Stimulated activated CD4-positive, alpha-beta T cell treated with anti-CD3 and anti-CD28 coated beads, Interleukin-2, amount 100 ng/mL, for 24 hours (primary cell): ENCODE measurements around the gene SLAIN1.

Source experiments
- DNase-seq, 2 donors: peaks; one replicate each; pipeline ENCODE4 v3.0.0-alpha.2; 2020

The SLAIN1 gene

DNA sequence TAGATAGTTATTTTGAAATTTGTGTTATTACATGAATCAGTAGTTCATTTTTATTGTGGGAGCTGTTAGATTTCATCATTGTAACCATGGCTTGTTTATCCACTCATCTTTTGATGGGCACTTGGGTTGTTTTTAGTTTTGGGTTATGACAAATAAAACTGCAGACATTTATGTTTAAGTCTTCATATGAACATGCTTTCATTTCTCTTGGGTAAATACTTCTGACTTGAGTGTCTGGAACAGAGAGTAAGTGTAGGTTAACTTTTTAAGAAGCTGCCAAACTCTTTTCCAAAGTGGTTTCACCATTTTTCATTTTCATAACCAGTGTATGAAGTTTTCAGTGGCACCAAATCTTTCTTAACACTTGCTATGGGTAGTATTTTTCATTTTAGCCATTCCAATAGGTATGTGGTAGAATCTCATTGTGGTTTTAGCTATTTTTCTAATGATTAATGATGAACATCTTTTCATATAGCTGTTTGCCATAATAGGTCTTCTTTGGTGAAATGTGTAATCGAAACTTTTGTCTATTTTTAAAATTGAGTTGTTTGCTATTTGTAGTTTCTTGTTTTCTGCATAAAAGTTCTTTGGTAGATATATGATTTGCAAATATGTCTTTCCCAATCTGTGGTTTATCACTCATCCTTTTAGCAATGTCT lies 17.9 kb downstream of the SLAIN1 start:
- DNase-seq = no peak

DNA sequence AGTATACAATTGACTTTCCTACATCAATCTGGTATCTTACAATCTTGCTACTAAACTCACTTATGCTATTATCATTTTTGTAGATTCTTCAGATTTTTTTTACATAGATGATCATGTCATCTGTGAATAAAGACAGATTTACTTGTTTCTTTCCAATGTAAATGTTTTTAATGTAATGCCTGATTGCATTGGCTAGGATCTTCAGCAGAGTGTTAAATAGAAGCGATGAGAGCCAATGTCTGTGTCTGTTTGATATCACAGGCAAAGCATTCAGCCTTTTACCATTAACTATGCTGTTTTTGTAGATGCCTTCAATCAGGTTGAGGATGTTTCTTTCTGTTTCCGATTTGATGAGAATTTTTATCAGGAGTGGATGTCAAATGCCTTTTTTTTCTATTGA lies 19.2 kb downstream of the SLAIN1 start:
- DNase-seq = no peak

DNA sequence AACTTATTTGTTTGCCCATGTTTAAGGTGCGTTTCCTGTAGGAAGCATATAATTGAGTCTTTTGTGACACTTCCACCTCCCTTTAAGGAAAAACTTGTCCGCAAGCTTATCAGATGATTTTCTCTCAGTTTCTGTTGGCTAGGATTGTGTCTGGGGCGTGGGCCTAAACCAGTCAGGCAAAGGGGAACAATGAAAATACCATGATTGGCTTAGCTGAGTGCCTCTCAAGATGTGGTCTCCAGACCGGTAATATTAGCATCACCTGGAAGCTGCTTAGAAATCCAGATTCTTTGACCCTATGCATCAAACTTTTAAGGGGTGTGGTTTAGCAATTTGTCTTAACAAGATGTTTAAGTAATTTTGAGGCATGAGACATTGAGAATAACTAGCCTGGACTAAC lies 20.0 kb downstream of the SLAIN1 start:
- DNase-seq = no peak

DNA sequence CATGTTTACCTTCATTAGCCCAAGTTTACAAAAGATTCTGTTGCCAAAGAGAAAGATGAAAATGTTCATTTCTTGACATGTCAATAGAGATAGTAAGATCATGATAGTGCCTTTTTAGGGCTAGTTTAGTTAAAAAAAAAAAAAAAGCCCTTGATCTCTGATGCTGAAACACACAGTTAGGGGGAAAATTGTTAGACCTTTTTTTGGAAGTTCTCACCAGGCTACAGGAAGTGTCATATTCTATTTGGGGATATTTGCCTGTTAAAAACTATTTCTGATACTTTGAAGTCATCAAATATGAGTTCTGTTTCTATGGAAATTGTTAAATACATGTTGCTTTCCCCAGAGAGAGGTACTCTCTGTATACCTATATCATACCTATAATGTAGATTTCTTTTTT lies 21.6 kb downstream of the SLAIN1 start:
- no peak for DNase-seq

DNA sequence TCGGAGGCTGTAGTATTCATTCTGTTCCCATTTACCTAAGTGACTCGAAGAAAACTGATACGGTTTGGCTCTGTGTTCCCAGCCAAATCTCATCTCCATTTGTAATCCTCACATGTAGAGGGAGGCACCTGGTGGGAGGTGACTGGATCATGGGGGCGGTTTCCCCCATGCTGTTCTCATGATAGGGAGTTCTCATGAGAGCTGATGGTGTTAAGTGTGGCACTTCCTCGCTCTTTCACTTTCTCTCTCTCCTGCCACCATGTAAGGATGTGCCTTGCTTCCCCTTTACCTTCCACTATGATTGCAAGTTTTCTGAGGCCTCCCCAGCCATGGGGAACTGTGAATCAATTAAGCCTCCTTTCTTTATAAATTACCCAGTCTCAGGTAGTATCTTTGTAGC lies 23.5 kb downstream of the SLAIN1 start:
- no peak for DNase-seq

DNA sequence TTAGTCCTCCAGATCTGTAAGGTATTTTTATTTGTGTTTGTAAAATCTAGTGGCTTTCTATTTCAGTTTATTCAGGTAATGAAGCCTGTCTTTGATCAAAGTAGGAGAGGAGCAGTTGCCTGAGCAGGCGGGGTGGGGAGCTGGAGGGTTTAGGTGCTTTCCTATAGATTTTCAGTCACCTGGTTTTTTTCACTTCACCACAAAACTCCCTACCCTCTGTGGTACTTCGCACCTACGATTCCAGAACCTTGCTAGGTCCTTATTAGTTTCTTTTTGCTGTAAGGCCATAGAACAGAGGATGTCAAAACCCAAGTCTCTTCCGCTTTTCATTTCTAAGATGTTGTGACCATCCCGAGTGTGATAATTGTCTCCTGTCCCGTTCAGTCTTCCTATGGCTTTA lies 26.6 kb downstream of the SLAIN1 start:
- DNase-seq = no peak

DNA sequence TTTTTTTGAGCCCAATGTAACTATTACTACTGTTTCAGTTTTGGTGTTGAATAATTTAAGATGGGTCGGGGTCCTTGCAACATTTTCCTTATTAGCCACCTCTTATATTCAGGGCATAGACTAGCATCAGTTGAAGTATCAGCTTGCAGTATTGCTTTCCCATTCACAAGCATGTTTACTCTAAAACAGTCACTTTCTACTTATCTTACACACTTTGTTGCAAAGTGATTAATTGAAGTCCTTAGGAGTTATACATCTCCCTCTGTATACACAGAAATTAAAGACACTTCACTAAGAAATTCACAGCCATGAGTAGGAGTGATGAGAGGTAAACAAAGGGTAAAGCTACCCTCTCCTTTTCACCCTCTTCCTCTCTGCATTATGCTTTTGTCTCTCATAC lies 27.6 kb downstream of the SLAIN1 start:
- no peak for DNase-seq

DNA sequence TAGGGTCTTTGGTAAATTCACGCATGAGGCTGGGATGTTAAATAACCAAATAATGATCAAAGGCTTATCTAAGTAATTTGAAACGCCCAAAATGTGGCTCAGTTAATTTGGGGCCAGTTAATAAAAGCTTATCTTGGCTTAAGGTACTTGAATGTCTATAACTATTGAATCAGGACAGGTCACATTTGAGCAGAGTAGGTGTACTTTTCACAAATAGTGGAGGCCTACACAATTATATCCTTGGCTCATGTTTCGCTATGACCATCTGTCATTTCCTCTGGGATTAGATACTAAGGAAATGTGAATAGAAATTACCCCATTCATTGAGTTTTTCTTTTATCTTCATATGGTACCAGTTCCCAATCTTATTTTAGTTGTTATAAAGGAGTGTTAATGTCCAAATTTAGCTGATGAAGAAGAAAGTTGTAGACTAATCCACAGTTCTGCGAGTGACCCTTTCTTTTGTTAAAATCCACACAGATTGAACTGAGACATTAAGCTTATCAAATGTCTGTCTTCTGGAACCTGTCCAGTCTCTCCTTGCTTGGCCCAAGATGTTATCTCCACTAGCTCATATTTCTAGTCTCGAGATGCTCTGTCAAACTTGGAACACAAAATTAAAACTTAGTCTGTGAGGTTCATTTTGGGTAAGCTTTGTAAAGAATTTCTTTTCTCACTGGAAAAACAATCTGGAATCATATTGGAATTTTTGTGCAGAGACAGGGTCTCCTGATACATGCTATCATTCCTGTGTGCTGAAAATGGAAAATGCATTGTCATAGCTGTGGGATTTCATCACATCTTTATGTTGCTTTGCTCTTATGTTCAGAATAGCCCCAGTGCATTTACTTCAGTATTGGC lies 31.0 kb downstream of the SLAIN1 start:
- DNase-seq = no peak

DNA sequence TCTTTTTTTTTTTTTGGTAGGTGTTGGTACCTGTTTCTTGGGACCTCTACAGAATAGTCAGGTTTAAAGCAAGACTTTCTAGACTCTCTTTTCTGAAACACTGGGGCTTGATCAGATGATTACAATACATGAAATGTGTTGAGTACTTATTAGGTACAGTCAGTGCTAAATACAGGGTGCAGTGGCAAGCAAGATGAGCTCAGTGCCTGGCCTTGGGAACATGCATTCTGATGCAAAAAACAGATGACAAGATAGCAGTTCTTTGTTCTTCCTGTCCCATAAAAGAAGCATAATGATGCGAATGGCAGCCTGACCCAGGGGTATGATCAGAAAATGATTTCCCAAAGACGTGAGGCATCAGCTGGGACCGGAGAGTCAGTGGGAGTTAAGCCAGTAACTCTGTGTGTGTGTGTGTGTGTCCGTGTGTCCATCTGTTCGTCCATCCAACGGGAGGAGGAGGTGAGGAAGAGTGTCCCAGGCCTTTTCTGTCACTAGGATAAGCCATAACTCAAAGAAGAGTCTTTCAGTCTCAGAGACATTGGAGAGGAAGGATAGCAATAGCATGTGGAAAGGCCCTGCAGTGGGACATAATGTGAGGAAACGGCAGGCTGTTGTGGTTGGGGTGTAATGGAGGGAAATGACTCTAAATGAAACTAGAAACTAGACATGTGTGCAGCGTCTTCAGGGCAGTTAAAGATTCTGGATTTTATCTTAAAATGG lies 32.2 kb downstream of the SLAIN1 start:
- DNase-seq = peak; percentile 33 to 34

DNA sequence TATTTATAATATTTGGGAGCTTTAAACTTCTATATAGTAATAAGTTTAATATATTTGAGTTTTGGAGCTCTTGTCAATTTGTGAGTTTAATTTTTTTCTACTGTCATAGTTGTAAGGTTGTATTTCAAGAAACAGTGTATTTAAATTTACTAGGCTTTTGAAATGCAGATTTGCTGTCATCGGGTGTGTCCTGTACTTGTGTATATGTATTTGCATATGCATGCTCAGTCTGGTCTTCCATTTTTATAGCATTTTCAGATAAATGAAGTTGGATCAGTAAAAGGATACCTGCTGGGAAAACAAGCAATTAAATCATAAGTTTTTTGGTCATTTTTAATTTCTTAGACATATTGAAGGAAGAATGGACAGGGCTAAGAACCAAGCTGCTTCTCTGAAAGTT lies 33.1 kb downstream of the SLAIN1 start:
- no peak for DNase-seq

DNA sequence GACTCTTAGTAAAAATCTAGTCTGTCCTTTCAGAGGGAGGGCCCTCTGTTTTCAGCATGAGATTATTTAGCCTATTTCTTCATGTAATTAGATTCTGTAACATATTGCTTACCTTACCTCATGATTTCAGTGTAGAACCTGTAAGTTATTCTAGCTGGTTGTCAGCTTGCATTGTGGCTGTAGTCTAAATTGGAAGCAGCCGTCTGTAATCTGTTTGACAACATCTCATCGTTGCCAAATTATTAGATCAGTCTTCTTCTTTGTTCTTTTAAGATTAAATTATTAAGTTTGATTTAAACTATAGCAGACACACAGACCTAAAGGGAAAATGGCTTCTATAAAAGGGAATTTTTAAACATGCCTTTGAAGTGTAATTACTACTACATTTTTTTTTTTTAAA lies 34.8 kb downstream of the SLAIN1 start:
- DNase-seq = no peak

DNA sequence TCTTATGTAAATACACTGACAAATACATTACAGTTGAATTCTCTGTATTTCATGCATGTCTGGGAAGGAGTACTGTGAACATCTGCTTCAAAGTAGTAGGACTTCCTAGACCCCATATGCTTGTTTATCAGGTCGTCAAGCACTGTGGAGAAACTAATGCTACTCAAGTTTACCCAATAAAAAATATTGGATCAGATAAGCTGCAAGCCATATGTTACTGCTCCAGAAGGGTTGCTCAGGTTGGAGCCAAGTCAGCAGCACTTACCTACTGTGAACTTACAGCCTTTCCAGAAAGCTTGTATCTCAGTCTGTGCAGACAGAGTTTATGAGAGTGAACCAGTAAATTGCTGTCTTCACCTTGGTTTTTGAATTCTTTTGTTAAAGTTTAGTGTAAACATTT lies 36.2 kb downstream of the SLAIN1 start:
- DNase-seq = no peak

DNA sequence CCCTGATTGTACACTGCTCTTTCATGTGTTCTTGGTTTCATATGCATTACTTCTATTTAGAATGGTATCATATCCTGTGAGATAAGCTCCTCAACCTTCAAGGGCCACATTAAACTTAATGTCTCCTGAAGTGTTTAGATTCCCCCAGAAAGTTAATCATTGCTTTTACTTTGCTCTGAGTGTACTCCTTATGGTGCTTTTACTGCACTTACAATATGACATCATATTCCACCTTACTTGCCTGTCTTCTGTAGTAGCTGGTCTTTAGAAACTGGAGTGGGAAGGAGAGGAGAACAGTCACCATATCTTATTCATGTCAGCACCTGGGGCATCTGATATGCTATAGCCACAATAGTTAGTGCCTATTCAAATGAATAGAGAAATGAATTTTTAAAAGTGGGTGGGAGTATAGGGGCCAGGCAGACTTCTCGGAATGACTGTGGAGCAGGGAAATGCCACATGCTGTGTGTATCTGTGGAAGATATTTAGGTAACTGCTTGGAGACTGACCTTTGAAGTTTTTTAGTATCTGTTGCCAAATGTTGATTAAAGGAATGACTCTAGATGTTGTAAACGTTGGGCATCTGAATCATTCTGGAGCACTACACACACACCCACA lies 40.2 kb downstream of the SLAIN1 start:
- DNase-seq = peak in 1 of 2 donors; percentile 27

DNA sequence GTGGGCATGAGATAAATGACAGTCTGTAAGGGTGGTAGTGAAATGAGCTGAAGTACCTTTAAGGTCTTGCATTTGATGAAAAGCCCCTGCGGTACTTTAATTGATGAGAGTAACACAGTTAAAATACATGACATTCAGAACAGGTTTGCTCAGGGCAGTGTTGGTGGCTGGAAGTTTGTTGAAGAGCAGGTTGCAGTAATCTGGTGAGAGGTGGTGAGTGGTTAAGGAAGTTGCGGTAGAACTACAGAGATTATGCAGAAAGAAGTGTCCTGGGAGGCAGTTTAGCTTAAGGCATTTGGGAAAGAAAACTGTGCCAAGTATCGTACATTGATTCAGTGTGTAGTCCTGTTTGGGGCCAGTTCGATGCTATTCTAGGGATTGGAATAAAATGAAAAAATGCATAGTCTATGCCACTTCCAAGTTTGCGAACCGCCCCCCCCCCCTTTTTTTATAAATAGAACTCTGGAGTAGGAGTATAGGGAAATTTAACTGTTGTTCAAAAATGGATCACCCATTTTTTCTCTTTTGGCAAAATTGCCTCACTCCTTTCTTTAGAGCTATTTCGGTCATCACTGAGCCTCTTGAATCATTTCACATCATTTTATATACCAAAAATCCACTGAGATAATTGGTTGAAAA lies 42.7 kb downstream of the SLAIN1 start:
- no peak for DNase-seq

DNA sequence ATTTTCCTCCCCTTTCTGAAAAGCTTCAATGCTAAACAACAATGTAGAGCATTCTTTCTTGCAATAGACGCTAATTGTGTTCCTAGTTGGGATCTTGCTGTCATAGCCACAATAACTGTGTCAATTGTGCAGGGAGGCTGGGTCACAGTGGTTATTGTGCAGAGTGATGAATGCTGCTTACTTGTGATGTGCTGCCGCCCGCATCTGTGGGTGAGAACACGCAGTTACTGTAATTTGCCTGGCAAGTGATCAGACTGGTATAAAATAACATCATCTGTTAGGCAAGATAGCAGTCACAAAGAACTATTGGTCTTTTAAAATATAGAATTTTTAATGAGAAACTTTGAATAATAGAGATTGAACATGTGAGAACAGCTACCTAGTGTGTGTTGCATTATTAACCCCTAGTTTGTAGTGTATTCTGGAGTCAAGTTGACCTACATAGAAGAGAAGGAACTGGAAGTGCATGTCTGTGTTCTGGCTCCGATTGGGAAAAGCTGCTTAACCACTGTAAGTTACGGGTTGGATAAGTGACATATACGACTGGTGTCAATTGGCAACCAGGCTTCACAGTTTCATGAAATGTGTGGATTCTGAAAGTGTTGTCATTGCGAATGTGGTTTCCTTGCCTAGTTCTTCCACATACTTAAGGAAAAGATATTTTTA lies 43.6 kb downstream of the SLAIN1 start:
- DNase-seq = no peak

DNA sequence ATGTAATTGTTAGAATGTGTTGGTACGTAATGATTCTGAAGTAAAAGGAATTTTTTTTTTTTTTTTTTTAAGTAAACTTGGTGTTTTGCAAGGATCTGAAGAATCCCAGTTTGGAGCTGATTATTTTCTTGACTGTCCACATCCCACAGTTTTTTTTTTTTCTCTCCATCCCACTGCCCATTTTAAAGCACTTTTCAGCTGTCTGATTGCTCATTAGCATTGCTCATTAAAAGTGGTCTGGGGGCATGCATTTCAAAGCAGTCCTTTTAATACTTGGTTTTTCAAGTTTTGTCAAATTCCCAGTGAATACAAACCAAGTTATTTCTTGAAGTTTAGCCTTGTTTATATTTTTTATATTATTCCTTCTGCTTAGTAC lies 44.1 kb downstream of the SLAIN1 start:
- DNase-seq = no peak

DNA sequence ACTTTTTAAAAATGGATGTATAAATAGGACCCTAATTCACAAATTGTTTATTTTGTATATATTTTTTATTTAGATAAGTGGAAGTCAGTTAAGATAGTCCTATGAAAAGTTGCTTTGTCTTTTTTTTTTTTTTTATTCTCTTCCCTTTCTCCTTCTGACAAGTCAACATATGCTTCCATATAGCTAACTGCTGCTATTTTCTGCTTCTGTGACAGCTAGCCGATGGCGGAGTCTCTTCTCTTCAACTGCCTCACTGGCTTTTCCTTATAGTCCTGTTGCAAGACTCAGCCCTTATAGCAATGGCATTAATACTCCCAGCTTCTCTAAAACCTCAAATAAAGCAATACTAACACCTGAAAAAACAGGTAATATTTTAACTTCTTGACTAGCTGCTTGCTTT lies 45.3 kb downstream of the SLAIN1 start:
- DNase-seq = no peak

DNA sequence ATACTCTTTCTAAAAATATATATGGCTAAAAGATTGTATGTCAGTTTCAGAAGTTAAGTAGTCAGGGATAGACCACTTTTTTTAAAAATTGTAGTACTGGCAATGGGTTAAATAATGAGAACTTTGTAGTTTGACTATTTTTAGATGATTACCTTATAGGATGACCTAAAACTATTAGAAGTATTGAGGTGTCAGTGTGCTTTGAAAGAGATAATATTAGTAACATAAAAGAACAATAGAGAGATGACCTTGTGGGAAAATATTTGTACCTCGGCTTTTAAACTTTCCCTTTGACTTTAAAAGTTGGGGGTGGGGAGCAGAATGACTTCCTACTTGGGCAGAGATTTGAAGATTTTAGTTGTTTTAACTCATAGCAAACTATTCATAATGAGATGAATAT lies 48.3 kb downstream of the SLAIN1 start:
- no peak for DNase-seq

DNA sequence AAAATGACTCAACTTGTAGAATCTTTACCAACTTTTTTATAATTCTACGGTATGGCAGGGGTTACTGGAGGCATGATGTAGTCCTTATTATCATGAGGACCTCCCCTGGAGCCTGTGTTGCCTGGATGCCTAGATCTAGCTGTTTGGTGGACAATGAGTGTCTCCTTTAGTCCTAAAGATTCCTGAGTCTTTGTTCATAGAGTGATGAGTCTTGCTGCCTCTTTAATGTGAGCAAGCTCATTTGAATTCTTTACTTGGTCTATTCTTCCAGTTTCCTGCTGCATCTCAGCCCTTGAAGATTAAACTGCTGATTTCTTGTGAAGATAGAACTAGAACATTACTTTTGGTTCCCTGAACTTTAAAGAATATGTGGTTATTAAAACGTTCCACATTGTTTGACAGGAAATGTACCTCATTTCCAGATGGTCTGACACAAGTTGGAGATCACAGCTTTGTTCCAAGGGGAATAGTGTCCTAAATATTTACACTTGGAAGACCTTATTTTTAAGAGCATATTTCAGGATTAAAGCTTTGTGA lies 51.9 kb downstream of the SLAIN1 start:
- no peak for DNase-seq

DNA sequence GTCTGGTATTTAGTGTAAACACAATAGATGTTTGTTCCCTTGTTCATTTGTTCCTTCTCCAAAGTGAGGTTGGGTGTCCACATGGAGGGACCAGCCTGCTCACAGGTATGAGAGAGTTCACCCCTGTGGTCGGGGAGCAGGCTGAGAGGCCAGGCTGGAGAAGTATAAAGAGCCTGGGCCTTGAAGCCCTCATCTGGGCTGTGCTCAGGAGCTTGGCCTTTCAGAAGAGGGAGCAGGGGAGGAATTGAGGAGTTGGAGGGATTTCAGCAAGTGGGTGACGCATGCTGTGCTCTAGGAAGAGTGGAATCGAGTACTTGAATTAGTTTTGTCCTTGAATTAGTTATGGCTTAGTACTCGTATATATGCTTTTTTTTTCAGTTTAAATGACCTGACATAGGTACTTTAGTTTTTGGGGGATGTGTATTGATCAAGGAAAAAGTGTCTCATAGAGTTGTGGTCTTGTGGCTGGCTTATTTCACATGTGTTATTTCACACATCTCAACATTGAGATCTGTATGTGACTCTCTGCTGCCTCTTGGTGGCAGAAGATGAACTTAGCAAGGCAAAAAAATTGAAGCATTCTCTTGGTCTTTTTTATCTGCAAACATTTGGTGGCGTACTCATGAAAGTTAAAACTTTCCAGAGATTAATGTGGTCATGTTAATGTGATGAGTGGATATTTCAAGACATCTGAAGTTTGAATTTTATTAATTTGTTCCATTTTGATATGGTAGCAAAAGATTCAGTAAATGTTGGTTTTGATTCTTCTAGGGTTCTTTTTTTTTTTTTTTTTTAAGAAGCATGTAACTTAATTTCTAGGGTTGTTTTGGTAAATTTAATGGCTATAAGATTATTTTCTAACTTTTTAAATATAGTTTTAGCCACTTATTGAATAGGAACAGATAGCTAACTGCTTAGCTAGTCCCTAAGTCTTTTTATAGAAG lies 54.3 kb downstream of the SLAIN1 start:
- peak; percentile 24 to 44 for DNase-seq

DNA sequence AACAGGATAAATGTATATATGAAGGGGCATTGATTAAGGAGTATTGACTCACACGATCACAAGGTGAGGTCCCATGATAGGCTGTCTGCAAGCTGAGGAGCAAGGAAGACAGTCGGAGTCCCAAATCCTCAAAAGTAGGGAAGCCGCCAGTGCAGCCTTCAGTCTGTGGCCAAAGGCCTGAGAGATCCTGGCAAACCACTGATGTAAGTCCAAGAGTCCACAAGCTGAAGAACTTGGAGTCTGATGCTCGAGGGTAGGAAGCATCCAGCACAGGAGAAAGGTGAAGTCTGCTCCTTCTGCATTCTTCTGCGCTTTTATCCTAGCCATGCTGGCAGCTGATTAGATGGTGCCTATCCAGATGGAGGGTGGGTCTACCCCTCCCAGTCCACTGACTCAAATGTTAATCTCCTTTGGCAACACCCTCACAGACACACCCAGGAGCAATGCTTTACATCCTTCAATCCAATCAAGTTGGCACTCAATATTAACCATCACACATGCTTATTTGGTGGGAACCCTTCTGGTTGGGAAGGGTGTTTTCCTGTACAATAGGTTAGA lies 55.1 kb downstream of the SLAIN1 start:
- no peak for DNase-seq
